Keratinocyte (primary cell): ENCODE data around the gene KCNJ8. TPM values are rescaled to one million over a fixed set of nuclear protein-coding genes. Genes with fewer than 3 reads are reported as not detected.
"Not testable (repeated sequence)": the region's sequence is repeated elsewhere in the genome, so short reads cannot be mapped to it uniquely, and the experiment has no call there.

Experiments used
- DNase-seq: peaks from one replicate; pipeline ENCODE4 v3.0.0-alpha.2; 2011; ENCODE audit warnings: low read depth, missing footprints, low spot score
- FAIRE-seq: peaks from 2 replicates; lab custom pipeline; 2011; peaks lifted over from hg19 to GRCh38; lab: Jason Lieb, UNC
- H2AFZ ChIP-seq: 2 replicates; pipeline ENCODE4 v1.6.0; 2012; ENCODE audit warnings: low read length, control low read depth, inconsistent platforms; ENCODE audit not compliant: control insufficient read depth
- H3K27ac ChIP-seq: 2 replicates; pipeline ENCODE4 v1.5.1; 2011; ENCODE audit warnings: low read length; ENCODE audit not compliant: control insufficient read depth, insufficient read depth
- H3K27me3 ChIP-seq: 3 replicates; pipeline ENCODE4 v1.6.0; 2011; ENCODE audit warnings: low read length; ENCODE audit not compliant: control insufficient read depth, insufficient read depth; ENCODE audit errors: extremely low read depth
- H3K36me3 ChIP-seq, 2 experiments: 2 replicates in 1 of 2; 3 replicates in 1 of 2; pipeline ENCODE4 v1.5.1; 2011; ENCODE audit warnings: low read length in 2 of 2, mild to moderate bottlenecking in 1 of 2; ENCODE audit not compliant: control insufficient read depth in 2 of 2, insufficient read depth in 2 of 2; ENCODE audit errors: extremely low read depth in 1 of 2
- H3K4me1 ChIP-seq: 3 replicates; pipeline ENCODE4 v1.5.1; 2011; ENCODE audit warnings: low read length; ENCODE audit not compliant: control insufficient read depth, insufficient read depth; ENCODE audit errors: extremely low read depth
- H3K4me2 ChIP-seq: 3 replicates; pipeline ENCODE4 v1.6.0; 2011; ENCODE audit warnings: low read depth, low read length; ENCODE audit not compliant: control insufficient read depth, insufficient read depth; ENCODE audit errors: extremely low read depth
- H3K4me3 ChIP-seq, 3 experiments: fragments of 200-600 bp in 1 of 3; sonication (generic) in 1 of 3; 2 replicates in 2 of 3; 3 replicates in 1 of 3; pipeline ENCODE4 v1.5.1; 2011 to 2016; ENCODE audit warnings: low read length in 3 of 3, mild to moderate bottlenecking in 3 of 3, control low read depth in 2 of 3, inconsistent platforms in 1 of 3, low read depth in 1 of 3, mixed read lengths in 1 of 3, mixed run types in 1 of 3, moderate library complexity in 1 of 3; ENCODE audit not compliant: control insufficient read depth in 2 of 3, insufficient read depth in 2 of 3; ENCODE audit errors: extremely low read depth in 1 of 3
- H3K79me2 ChIP-seq: 2 replicates; pipeline ENCODE4 v1.6.0; 2012; ENCODE audit warnings: low read length; ENCODE audit not compliant: control insufficient read depth, insufficient read depth
- H3K9ac ChIP-seq: 3 replicates; pipeline ENCODE4 v1.6.0; 2011; ENCODE audit warnings: low read length; ENCODE audit not compliant: control insufficient read depth, insufficient read depth; ENCODE audit errors: extremely low read depth
- H3K9me1 ChIP-seq: 3 replicates; pipeline ENCODE4 v1.6.0; 2011; ENCODE audit warnings: low read length; ENCODE audit not compliant: control insufficient read depth, insufficient read depth; ENCODE audit errors: extremely low read depth
- H3K9me3 ChIP-seq: 2 replicates; pipeline ENCODE4 v1.5.1; 2012; ENCODE audit warnings: low read depth, low read length; ENCODE audit not compliant: control insufficient read depth
- H4K20me1 ChIP-seq: 3 replicates; pipeline ENCODE4 v1.6.0; 2011; ENCODE audit warnings: low read length; ENCODE audit not compliant: control insufficient read depth, insufficient read depth; ENCODE audit errors: extremely low read depth
- CTCF ChIP-seq, 3 experiments: IDR thresholded peaks in 1 of 3; conservative IDR thresholded peaks in 1 of 3; optimal IDR thresholded peaks in 1 of 3; 2 replicates in 2 of 3; 3 replicates in 1 of 3; pipeline versions ENCODE3 to v1.5.1; 2011; ENCODE audit warnings: low read length in 3 of 3, mild to moderate bottlenecking in 3 of 3, moderate library complexity in 2 of 3, control low read depth in 1 of 3, inconsistent platforms in 1 of 3; ENCODE audit not compliant: insufficient read depth in 2 of 3; ENCODE audit errors: extremely low read depth in 1 of 3
- EZH2 ChIP-seq: IDR thresholded peaks from one replicate; pipeline ENCODE4 v1.6.1; 2012; ENCODE audit warnings: inconsistent platforms, mild to moderate bottlenecking, low read length, moderate library complexity
- dilution Hi-C: fragments of 300-500 bp; cut with MboI; formaldehyde crosslinking; loops from one replicate; pipeline ENCODE4 v1.7.0; 2020; ENCODE audit warnings: low sequenced_read_pairs; ENCODE audit not compliant: extremely low pct_ligation_motif_present
- polyA plus RNA-seq, 5 experiments: library from polyadenylated mRNA; depleted of rRNA in 3 of 5; stranded (reverse) in 3 of 5; stranded (forward) in 1 of 5; unstranded in 1 of 5; fragments of >200 nt; gene quantifications; 1 replicate in 1 of 5; 2 replicates in 3 of 5; 3 replicates in 1 of 5; pipeline versions ENCODE4 v1.2.1 to v1.2.3, GENCODE V29; 2011 to 2012; ENCODE audit warnings: missing spikeins in 2 of 5, low read depth in 1 of 5, low replicate concordance in 1 of 5

The KCNJ8 gene
- polyA plus RNA-seq, 1 donor (not counting 4 experiments of a cell fraction or from before 2014, with no cell fraction given): not detected

GRCh38 chr12:21789687-21790086, 15.2 kb upstream of the KCNJ8 start:
- H3K79me2 ChIP-seq, FAIRE-seq, H3K36me3 ChIP-seq, H3K27ac ChIP-seq, H3K9me3 ChIP-seq, H3K9me1 ChIP-seq, dilution Hi-C loops, H3K4me3 ChIP-seq, H3K9ac ChIP-seq, H4K20me1 ChIP-seq, DNase-seq, H3K4me1 ChIP-seq, H3K27me3 ChIP-seq, H3K4me2 ChIP-seq, H2AFZ ChIP-seq: not testable (repeated sequence)

DNA sequence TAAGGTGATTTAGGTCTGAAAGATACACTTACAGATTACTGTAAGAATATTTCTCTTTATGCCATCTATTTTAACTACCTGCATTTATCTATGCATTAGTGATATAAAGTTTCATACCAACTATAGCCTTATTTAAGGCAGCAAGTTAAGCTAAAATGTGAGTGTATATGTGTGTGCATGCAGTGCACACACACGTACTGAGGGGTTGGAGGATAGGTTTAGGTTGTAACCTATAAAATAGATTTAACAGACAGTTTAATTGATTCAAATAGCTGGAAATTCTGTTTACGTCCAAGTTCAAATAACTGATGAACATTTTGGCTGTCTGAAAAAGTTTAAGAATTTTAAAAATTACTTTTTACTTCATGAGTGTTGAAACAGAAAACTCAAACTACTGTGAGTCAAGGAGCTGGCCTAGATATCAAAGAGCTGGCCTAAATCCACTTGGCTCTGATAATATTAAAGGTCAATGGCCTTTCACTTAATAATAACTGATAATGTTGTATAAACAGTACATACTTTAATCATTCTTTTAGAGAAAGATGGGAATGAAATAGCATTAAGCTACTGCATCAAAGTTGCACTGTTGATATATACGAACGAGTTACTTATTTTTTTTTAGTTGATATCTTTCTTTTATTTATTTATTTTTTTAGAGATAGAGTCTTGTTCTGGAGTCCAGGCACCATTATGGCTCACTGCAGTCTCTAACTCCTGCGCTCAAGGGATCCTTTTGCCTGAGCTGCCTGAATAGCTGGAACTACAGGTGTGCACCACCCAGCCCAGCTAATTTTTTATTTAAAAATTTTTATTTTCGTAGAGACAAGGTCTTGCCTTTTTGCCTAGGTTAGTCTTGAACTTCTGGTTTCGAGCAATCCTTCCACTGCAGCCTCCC, 13.8 kb upstream of the KCNJ8 start:
- Histone ChIP-seq H3K9me1 (no peaks in the 10 kb centered on the region), H3K27ac (no peak overlapping the region), H3K79me2 (no peaks in the 10 kb centered on the region), H3K9ac (no peak overlapping the region), H3K27me3 (no peaks in the 10 kb centered on the region), H3K4me1 (no peaks in the 10 kb centered on the region), H2AFZ (no peak overlapping the region), H3K36me3 (no peaks in the 10 kb centered on the region), H3K4me3 (no peak overlapping the region), H4K20me1 (no peaks in the 10 kb centered on the region), H3K4me2 (no peak overlapping the region), H3K9me3 (no peaks in the 10 kb centered on the region)
- TF ChIP-seq EZH2: no peak
- no peak for TF ChIP-seq CTCF (optimal IDR thresholded peaks at IDR 0.05 in 1 of 3, IDR thresholded peaks at IDR 0.05 in 1 of 3, conservative IDR thresholded peaks at IDR 0.05 in 1 of 3; ENCODE audit: extremely low read depth in 1 of 3, insufficient read depth in 2 of 3, low read length in 3 of 3)
- DNase-seq (no peak), FAIRE-seq (no peak)
- dilution Hi-C loops: no loop called here
